IMR-90 (cell line): ENCODE results near the gene PWWP3B. TPM values are rescaled to one million over a fixed set of nuclear protein-coding genes. Genes with fewer than 3 reads are reported as not detected.

Source experiments
- ATAC-seq: fragments of 200-7000 bp; cut with Tn5 transposase; 2 replicates; pipeline ENCODE4 v1.9.1; 2020; ENCODE audit warnings: low read depth, mild to moderate bottlenecking, moderate library complexity
- BruUV-seq: library from RNA; stranded (reverse); fragments of 400-500 nt; replicated peaks from 2 replicates; lab custom pipeline; 2021; lab: Mats Ljungman, UMichigan
- CTCF ChIA-PET: fragments of 300-600 bp; formaldehyde crosslinking; extraction: SDS; loops from one replicate; lab custom pipeline; 2021; ENCODE audit warnings: antibody characterized with exemption; lab: Yijun Ruan, JAX
- POLR2A ChIA-PET: fragments of 300-600 bp; sonication (Branson Sonifier 250); formaldehyde crosslinking; loops from one replicate; lab custom pipeline; 2022; ENCODE audit warnings: antibody characterized with exemption; ENCODE audit not compliant: unreplicated experiment; lab: Charles Lee
- DNase-seq: peaks from one replicate; pipeline ENCODE4 v3.0.0; 2013
- H2AFZ ChIP-seq: replicated peaks from 2 replicates; pipeline ENCODE3; 2013; ENCODE audit warnings: low read length, mild to moderate bottlenecking; ENCODE audit not compliant: poor library complexity
- H2AK5ac ChIP-seq: 2 replicates; pipeline ENCODE4 v1.6.1; 2013; ENCODE audit warnings: low read depth, low read length, inconsistent platforms
- H2AK9ac ChIP-seq: replicated peaks from 2 replicates; pipeline ENCODE3; 2013; ENCODE audit warnings: mild to moderate bottlenecking, low read depth, low read length, moderate library complexity; ENCODE audit not compliant: poor library complexity
- H2BK120ac ChIP-seq: 2 replicates; pipeline ENCODE4 v1.6.1; 2013; ENCODE audit warnings: low read depth, low read length, inconsistent platforms
- H2BK15ac ChIP-seq: 3 replicates; pipeline ENCODE4 v1.6.1; 2013; ENCODE audit warnings: low read depth, low read length, inconsistent platforms
- H2BK20ac ChIP-seq: 2 replicates; pipeline ENCODE4 v1.6.1; 2013; ENCODE audit warnings: low read depth, mild to moderate bottlenecking, inconsistent platforms, low read length, moderate library complexity
- H2BK5ac ChIP-seq: 2 replicates; pipeline ENCODE4 v1.6.1; 2013; ENCODE audit warnings: mild to moderate bottlenecking, low read depth, low read length, inconsistent platforms; ENCODE audit not compliant: poor library complexity, severe bottlenecking
- H3K14ac ChIP-seq: replicated peaks from 2 replicates; pipeline ENCODE4 v1.6.1; 2013; ENCODE audit warnings: low read depth, low read length, inconsistent platforms
- H3K18ac ChIP-seq: 2 replicates; pipeline ENCODE4 v1.6.1; 2013; ENCODE audit warnings: low read depth, low read length, control low read depth
- H3K23ac ChIP-seq: 2 replicates; pipeline ENCODE4 v1.6.1; 2013; ENCODE audit warnings: low read depth, low read length, inconsistent platforms
- H3K27ac ChIP-seq: 2 replicates; pipeline ENCODE4 v1.5.1; 2013; ENCODE audit warnings: mild to moderate bottlenecking, control low read depth, low read length; ENCODE audit not compliant: insufficient read depth
- H3K27me3 ChIP-seq: 2 replicates; pipeline ENCODE4 v1.6.1; 2013; ENCODE audit warnings: low read length; ENCODE audit not compliant: control insufficient read depth, insufficient read depth
- H3K36me3 ChIP-seq: 2 replicates; pipeline ENCODE4 v1.6.1; 2013; ENCODE audit warnings: low read length, mixed read lengths; ENCODE audit not compliant: control insufficient read depth, insufficient read depth
- H3K4ac ChIP-seq: 2 replicates; pipeline ENCODE4 v1.6.1; 2013; ENCODE audit warnings: low read depth, low read length, inconsistent platforms
- H3K4me1 ChIP-seq: 2 replicates; pipeline ENCODE4 v1.6.1; 2013; ENCODE audit warnings: low read length, mixed read lengths; ENCODE audit not compliant: control insufficient read depth, insufficient read depth
- H3K4me2 ChIP-seq: 2 replicates; pipeline ENCODE4 v1.6.1; 2013; ENCODE audit warnings: low read depth, mild to moderate bottlenecking, control low read depth, low read length, moderate library complexity
- H3K4me3 ChIP-seq: 2 replicates; pipeline ENCODE4 v1.5.1; 2013; ENCODE audit warnings: low read depth, mild to moderate bottlenecking, control low read depth, low read length, moderate library complexity; ENCODE audit not compliant: insufficient read depth
- H3K56ac ChIP-seq: 2 replicates; pipeline ENCODE4 v1.6.1; 2013; ENCODE audit warnings: low read length, inconsistent platforms; ENCODE audit not compliant: insufficient read depth; ENCODE audit errors: extremely low read depth
- H3K79me1 ChIP-seq, 2 experiments: 2 replicates each; pipeline ENCODE4 v1.6.1; 2013; ENCODE audit warnings: low read length in 2 of 2, inconsistent platforms in 1 of 2, low read depth in 1 of 2
- H3K9ac ChIP-seq: 2 replicates; pipeline ENCODE4 v1.6.1; 2013; ENCODE audit warnings: low read depth, low read length, control low read depth
- H3K9me1 ChIP-seq: 2 replicates; pipeline ENCODE4 v1.6.1; 2013; ENCODE audit warnings: low read length, inconsistent platforms; ENCODE audit not compliant: insufficient read depth
- H3K9me3 ChIP-seq: 2 replicates; pipeline ENCODE4 v1.6.1; 2013; ENCODE audit warnings: low read length; ENCODE audit not compliant: control insufficient read depth, insufficient read depth
- H4K20me1 ChIP-seq: 2 replicates; pipeline ENCODE4 v1.6.1; 2013; ENCODE audit warnings: low read length, inconsistent platforms; ENCODE audit not compliant: insufficient read depth
- H4K5ac ChIP-seq: 2 replicates; pipeline ENCODE4 v1.6.1; 2013; ENCODE audit warnings: mild to moderate bottlenecking, low read depth, low read length, control low read depth
- H4K8ac ChIP-seq, 2 experiments: 2 replicates each; pipeline ENCODE4 v1.6.1; 2013; ENCODE audit warnings: low read depth in 2 of 2, low read length in 2 of 2, control low read depth in 1 of 2, inconsistent platforms in 1 of 2
- H4K91ac ChIP-seq: 2 replicates; pipeline ENCODE4 v1.6.1; 2013; ENCODE audit warnings: low read depth, low read length, inconsistent platforms; ENCODE audit not compliant: insufficient read depth
- BHLHE40 ChIP-seq: fragments of 150-350 bp; IDR thresholded peaks from 2 replicates; pipeline ENCODE4 v1.6.1; 2016; ENCODE audit warnings: mild to moderate bottlenecking, low read depth, low read length
- CEBPB ChIP-seq: IDR thresholded peaks from 2 replicates; pipeline ENCODE4 v1.6.1; 2012; ENCODE audit warnings: low read depth, low read length, improper control_type of control experiment
- CHD1 ChIP-seq: IDR thresholded peaks from 2 replicates; pipeline ENCODE4 v1.6.1; 2012; ENCODE audit warnings: low read depth, low read length, improper control_type of control experiment
- FOS ChIP-seq: fragments of 150-350 bp; IDR thresholded peaks from 2 replicates; pipeline ENCODE4 v1.6.1; 2016; ENCODE audit warnings: low read depth, low read length
- MAFK ChIP-seq: IDR thresholded peaks from 2 replicates; pipeline ENCODE4 v1.6.1; 2012; ENCODE audit warnings: low read depth, low read length, improper control_type of control experiment
- MAZ ChIP-seq: IDR thresholded peaks from 2 replicates; pipeline ENCODE4 v1.6.1; 2012; ENCODE audit warnings: low read depth, mild to moderate bottlenecking, low read length, improper control_type of control experiment, moderate library complexity, borderline replicate concordance
- RCOR1 ChIP-seq: IDR thresholded peaks from 2 replicates; pipeline ENCODE4 v1.6.1; 2012; ENCODE audit warnings: mild to moderate bottlenecking, low read length, improper control_type of control experiment; ENCODE audit not compliant: insufficient replicate concordance
- RFX5 ChIP-seq: IDR thresholded peaks from 2 replicates; pipeline ENCODE4 v1.8.0; 2012; ENCODE audit warnings: low read depth, mild to moderate bottlenecking, low read length, moderate library complexity
- SMC3 ChIP-seq: fragments of 150-350 bp; IDR thresholded peaks from 2 replicates; pipeline ENCODE4 v1.6.1; 2016; ENCODE audit warnings: low read depth, mild to moderate bottlenecking, antibody characterized with exemption, low read length, moderate library complexity
- dilution Hi-C: fragments of 300-500 bp; cut with HindIII; formaldehyde crosslinking; loops from one replicate; pipeline ENCODE4 v1.14.3; 2018; ENCODE audit warnings: low sequenced_read_pairs; ENCODE audit not compliant: unreplicated experiment
- in situ Hi-C: fragments of 300-500 bp; cut with MboI; formaldehyde crosslinking; loops from 3 replicates; pipeline ENCODE4 v1.14.3; 2019; ENCODE audit warnings: low sequenced_read_pairs, inconsistent platforms, mixed read lengths
- intact Hi-C: fragments of 100-400 bp; cut with micrococcal nuclease; formaldehyde crosslinking; loops from 2 replicates; pipeline ENCODE4 v1.10.0; 2022
- polyA plus RNA-seq, 3 experiments: library from polyadenylated mRNA; depleted of rRNA; stranded (reverse); fragments of >200 nt; gene quantifications; 2 replicates each; pipeline ENCODE4 v1.2.3, GENCODE V29; 2012; ENCODE audit warnings: low replicate concordance in 1 of 3
- total RNA-seq: library from RNA; depleted of rRNA; stranded (reverse); fragments of >200 nt; gene quantifications from 2 replicates; pipeline ENCODE4 v1.2.3, GENCODE V29; 2012
- TF ChIP-seq, protein P1 (sequence below): fragments of 150-350 bp; IDR thresholded peaks from 2 replicates; pipeline ENCODE4 v1.6.1; 2016; ENCODE audit warnings: low read depth, mild to moderate bottlenecking, low read length, moderate library complexity, borderline replicate concordance
- TF ChIP-seq, protein P2 (sequence below): fragments of 150-350 bp; IDR thresholded peaks from 2 replicates; pipeline ENCODE4 v1.6.1; 2017; ENCODE audit warnings: mild to moderate bottlenecking, antibody characterized with exemption, low read length, low read depth

The PWWP3B gene
- total and polyA plus RNA-seq, 2 of the 4 experiments (the other 2 are of a cell fraction): not detected

DNA sequence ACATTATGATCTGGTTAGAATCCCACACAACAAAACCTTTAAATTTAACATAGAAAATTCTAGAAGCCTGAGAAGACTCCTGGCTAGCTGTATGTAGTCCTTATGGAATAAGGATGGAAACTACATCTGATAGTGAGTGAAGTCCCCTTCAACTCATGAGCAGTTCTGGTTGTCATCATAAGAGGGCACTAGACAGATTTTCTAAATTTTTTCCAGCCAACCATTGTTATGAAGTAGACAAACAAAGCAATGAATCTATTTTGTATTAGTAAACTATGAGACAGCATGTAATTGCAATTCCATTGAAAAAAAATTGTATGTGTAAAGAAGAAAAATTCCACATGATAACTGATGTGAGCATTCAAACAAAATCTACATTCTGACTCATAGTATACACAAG is 35.2 kb downstream of the PWWP3B start:
- BruUV-seq: no TSS peak

More for the DNA sequence above, 35.2 kb downstream of the PWWP3B start:
- H3K23ac ChIP-seq: no peak overlapping the region
- no peaks in the 10 kb centered on the region for H3K4me1 ChIP-seq
- no peak for ATAC-seq
- H3K9me1 ChIP-seq: no peaks in the 10 kb centered on the region
- no peaks in the 10 kb centered on the region for H3K79me1 ChIP-seq
- in situ Hi-C loops (no loop called here), intact Hi-C loops (no loop called here), dilution Hi-C loops (no loop called here)
- no peak overlapping the region for H3K9ac ChIP-seq
- H4K8ac ChIP-seq: no peak overlapping the region
- H2BK5ac ChIP-seq: no peak overlapping the region
- no peaks in the 10 kb centered on the region; the same call in 1 of the 2 replicates for H3K9me3 ChIP-seq
- H4K91ac ChIP-seq: no peak overlapping the region
- no peak overlapping the region for H2BK15ac ChIP-seq
- POLR2A ChIA-PET: no interaction called here
- H3K14ac ChIP-seq: no peak overlapping the region
- no peak overlapping the region for H3K27ac ChIP-seq
- no peak for DNase-seq
- no peak overlapping the region for H3K4ac ChIP-seq
- H2BK20ac ChIP-seq: no peak overlapping the region
- H3K27me3 ChIP-seq: no peaks in the 10 kb centered on the region
- H3K18ac ChIP-seq: no peak overlapping the region
- no peak overlapping the region for H2AK9ac ChIP-seq
- no peaks in the 10 kb centered on the region for H4K20me1 ChIP-seq
- H2BK120ac ChIP-seq: no peak overlapping the region
- H3K4me3 ChIP-seq: no peak overlapping the region
- no peak overlapping the region for H4K5ac ChIP-seq
- CTCF ChIA-PET: no interaction called here
- no peak overlapping the region for H3K4me2 ChIP-seq
- H3K36me3 ChIP-seq: no peaks in the 10 kb centered on the region
- TF ChIP-seq, protein P1, sequence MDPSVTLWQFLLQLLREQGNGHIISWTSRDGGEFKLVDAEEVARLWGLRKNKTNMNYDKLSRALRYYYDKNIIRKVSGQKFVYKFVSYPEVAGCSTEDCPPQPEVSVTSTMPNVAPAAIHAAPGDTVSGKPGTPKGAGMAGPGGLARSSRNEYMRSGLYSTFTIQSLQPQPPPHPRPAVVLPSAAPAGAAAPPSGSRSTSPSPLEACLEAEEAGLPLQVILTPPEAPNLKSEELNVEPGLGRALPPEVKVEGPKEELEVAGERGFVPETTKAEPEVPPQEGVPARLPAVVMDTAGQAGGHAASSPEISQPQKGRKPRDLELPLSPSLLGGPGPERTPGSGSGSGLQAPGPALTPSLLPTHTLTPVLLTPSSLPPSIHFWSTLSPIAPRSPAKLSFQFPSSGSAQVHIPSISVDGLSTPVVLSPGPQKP: no peak
- TF ChIP-seq CEBPB: no peak
- TF ChIP-seq SMC3: no peak
- no peak for TF ChIP-seq BHLHE40
- TF ChIP-seq FOS: no peak
- TF ChIP-seq MAFK: no peak
- no peak for TF ChIP-seq RCOR1
- TF ChIP-seq RFX5: no peak
- TF ChIP-seq, protein P2, sequence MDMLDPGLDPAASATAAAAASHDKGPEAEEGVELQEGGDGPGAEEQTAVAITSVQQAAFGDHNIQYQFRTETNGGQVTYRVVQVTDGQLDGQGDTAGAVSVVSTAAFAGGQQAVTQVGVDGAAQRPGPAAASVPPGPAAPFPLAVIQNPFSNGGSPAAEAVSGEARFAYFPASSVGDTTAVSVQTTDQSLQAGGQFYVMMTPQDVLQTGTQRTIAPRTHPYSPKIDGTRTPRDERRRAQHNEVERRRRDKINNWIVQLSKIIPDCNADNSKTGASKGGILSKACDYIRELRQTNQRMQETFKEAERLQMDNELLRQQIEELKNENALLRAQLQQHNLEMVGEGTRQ: no peak
- no peak for TF ChIP-seq MAZ
- no peak for TF ChIP-seq CHD1
- H2AFZ ChIP-seq: no peak overlapping the region
- H3K56ac ChIP-seq: no peak overlapping the region
- H2AK5ac ChIP-seq: no peak overlapping the region
